AG08395 (cell line): ENCODE data around the gene PTPRF.

ENCODE experiments used
- DNase-seq: peaks from one replicate; pipeline ENCODE4 v3.0.0; 2012; ENCODE audit warnings: mixed read lengths, low spot score

PTPRF gene

DNA sequence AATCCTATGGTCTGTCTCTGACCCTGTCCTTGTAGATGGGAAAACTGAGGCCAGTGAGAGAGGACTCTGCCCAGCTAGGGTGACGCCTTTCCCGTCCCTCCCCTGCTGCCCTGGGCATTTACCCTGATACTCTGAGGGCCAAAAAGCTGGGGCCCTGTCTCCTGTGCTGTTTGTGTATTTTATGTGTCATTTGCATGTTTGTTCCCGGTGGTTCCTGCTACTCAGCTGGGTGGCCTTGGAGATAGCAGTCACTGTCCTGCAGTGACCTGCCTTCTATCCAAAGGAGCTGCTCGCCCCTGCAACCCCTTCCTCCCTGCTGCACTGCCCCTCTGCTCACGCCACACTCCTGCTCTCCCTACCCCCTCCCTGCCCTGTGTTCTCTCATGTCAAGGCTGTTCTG lies 78.1 kb downstream of the PTPRF start:
- no peak for DNase-seq

- no peak for DNase-seq
These were observed 79.7 kb downstream of the PTPRF start for GRCh38 chr1:43610339-43610738.

DNA sequence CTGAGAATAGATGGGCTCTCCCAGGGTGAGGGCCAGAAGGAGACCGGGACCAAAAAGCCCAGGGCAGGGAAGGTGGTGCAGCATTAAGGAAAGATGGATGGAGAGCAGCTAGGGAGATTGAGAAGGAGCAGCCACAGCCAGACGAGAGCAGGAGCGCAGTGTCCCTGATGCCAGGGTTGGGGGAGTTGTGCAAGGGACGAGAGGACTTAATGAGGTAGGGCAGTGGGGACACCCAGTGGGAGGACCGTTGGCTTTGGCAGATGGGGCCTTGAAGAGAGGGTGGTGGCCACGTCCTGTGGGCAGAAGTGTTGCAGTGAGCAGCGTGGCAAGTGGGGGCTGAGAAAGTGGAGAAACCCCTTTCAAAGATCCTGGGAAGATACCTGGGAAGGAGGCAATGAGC lies 81.3 kb downstream of the PTPRF start:
- no peak for DNase-seq

DNA sequence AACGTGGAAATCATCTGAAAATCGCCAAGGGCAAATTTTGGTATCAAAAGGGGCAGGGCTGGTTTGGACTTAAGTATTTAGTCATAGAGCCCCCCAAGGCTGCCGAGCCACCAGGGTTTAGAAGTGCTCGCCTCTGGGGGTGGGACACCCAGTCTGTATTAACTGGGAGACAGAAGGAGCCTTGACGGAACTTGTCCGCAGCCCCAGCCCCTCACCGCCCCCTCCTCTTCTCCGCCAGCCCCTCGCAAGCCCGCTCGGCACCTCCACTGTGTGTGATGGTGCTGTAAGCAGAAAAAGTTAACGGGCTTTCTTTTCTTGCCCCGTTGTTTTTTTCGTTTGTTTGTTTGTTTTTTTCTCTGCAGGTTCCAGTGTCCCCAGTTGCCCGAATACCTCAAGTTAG lies 81.7 kb downstream of the PTPRF start:
- no peak for DNase-seq

DNA sequence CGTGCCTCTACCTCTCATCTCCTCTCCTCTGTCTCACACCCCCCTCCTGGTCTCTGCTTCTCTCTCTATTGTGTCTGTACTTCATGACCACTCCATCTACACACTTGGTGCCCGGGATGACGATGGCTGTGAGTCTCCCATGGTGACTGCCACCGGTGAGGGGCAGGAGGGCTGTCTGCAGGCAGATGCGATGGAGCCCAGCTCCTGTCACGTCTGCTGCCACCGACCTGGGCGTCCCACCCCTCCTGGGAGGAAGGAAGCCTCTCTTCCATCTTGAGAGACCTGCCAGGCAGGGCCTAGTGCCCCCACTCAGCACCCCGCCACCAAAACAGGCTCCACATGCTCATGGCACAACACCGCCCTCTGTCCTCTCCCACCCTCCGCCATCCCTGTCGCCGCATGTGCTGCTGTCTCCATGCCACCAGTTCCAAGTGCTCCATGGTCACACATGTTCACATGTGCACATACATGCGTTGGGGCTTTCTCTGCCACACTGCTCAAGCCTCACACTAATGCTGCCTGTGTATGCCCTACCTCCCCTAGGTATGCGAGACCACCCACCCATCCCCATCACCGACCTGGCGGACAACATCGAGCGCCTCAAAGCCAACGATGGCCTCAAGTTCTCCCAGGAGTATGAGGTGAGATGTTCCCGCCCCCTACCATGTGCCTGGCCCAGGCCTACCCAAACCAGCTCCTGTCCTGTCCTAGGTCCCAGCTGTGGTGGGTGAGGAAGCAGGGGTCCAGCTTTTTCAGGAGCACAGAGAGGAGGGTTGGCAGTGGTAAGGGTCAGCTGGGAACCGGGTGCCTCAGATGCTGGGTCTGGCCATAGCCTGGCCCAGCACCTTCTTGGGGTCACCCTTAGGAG lies 82.6 kb downstream of the PTPRF start:
- no peak for DNase-seq

DNA sequence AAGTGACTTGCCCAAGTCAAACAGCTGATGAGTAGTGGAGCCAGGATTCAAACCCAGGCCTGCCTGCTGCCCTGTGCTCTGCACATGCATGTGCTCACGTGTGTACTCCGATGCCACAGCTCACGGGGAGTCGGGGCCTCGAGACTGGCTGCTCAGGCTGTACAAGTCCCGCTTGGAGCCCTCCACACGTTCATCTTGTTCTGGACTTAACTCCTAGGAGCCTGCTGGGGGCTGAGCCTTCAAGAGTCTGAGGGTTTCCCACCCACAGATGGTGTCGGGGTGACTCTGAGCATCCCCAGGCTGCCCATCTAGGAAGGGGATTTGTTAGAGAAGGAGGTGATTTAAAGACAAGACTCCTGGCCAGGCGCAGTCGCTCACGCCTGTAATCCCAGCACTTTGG lies 83.5 kb downstream of the PTPRF start:
- DNase-seq, result no peak

- no peak for DNase-seq
These were observed 84.2 kb downstream of the PTPRF start for GRCh38 chr1:43614891-43615290.

DNA sequence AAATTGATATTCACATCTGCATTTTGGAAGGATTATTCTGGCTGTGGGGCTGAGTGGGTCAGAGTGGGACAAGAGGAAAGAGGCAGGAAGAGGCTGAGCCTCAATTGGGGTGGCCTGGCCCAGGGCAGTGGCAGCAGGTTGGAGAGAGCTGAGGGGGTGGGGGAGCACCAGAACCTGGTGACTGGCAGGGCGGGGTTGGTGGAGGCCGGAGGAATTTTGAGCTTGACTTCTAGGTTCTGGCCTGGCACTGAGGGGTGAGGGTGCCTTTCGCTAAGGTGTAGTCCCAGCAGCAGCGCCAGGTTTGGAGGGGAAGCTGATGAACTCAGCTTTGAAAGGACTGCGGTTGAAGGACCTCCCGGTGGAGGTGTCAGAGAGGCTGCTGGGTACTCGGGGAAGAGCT lies 85.7 kb downstream of the PTPRF start:
- no peak for DNase-seq

GRCh38 chr1:43617011-43617410 lies 86.3 kb downstream of the PTPRF start:
- DNase-seq, result no peak

GRCh38 chr1:43617668-43618067 lies 87.0 kb downstream of the PTPRF start:
- no peak for DNase-seq

DNA sequence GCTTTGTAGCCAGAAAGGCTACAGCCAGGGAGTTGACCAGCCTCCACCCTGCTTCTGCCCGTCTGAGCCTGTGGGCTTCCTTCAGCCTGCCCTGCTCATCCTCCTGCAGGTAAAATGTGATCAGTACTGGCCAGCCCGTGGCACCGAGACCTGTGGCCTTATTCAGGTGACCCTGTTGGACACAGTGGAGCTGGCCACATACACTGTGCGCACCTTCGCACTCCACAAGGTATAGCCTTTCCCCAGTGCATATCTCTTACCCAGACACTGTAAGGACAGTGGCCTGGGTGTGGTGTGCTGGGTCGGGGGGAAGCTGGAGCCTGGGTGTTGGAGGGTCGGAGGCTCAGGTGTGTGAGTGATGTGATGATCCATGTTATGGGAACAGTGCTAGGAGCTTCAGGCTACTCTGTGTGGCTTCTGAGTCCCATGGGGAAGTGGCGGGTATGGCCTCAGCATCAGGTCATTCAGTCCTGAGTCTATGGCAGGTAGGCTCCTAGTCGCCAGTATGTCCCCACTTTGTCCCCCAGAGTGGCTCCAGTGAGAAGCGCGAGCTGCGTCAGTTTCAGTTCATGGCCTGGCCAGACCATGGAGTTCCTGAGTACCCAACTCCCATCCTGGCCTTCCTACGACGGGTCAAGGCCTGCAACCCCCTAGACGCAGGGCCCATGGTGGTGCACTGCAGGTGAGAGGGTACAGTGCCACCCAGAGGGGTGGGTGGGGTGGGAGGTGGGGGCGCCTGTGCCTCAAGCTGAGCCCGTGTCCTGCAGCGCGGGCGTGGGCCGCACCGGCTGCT lies 88.0 kb downstream of the PTPRF start:
- DNase-seq, result no peak

- no peak for DNase-seq
These were observed 88.7 kb downstream of the PTPRF start for GRCh38 chr1:43619314-43619790.

DNA sequence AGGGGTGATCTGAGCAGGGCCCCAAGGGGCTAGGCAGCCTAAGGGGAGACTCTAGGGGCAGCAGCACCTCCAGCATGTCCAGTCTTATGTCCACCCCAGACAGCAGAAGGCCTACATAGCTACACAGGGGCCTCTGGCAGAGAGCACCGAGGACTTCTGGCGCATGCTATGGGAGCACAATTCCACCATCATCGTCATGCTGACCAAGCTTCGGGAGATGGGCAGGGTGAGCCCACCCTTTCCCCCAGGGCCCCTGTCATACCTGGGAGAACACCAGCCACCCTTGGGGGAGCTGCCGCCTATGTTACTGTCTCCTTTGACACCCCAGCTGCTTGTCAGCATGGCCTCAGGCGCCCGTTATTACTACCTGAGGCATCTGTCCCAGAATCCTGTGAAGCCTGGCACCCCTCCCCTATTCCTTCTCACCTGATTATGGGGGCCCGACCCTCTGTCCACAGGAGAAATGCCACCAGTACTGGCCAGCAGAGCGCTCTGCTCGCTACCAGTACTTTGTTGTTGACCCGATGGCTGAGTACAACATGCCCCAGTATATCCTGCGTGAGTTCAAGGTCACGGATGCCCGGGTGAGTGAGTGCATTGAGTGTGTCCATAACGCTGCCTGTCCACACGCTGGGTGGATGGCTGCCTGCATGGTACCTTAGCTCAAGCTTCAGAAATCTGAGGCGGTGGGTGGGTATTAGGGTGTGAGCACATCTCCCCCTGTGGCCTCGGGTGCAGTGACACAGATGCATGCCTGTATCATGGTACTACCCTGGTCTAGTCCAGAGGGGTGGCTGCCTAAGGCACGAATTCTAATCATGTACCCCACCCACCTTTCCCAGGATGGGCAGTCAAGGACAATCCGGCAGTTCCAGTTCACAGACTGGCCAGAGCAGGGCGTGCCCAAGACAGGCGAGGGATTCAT lies 89.6 kb downstream of the PTPRF start:
- no peak for DNase-seq

- no peak for DNase-seq
These were observed 90.3 kb downstream of the PTPRF start for GRCh38 chr1:43620956-43621355.

DNA sequence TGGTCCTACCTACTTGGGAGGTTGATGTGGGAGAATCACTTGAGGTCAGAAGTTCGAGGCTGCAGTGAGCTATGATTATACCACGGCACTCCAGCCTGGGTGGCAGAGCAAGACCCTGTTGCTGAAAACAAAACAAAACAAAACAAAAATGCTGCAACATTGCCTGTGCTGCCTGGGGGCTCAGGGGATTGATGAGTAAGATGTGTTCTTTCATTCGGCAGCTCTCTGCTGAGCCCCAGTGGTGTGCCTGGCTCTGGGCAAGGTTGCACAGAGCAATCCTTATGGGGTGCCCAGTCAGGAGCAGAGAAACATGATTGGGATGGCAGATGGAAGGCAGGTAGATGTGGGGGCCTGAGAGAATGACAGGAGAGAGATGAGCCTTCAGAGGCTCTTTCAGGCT lies 90.7 kb downstream of the PTPRF start:
- no peak for DNase-seq

DNA sequence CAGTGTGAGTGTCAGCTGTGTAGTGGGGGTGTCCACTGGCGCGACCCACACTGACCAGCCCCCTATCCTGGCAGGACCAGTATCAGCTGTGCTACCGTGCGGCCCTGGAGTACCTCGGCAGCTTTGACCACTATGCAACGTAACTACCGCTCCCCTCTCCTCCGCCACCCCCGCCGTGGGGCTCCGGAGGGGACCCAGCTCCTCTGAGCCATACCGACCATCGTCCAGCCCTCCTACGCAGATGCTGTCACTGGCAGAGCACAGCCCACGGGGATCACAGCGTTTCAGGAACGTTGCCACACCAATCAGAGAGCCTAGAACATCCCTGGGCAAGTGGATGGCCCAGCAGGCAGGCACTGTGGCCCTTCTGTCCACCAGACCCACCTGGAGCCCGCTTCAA lies 91.2 kb downstream of the PTPRF start:
- DNase-seq, result no peak

GRCh38 chr1:43622471-43622870 lies 91.8 kb downstream of the PTPRF start:
- peak; percentile 85 for DNase-seq

DNA sequence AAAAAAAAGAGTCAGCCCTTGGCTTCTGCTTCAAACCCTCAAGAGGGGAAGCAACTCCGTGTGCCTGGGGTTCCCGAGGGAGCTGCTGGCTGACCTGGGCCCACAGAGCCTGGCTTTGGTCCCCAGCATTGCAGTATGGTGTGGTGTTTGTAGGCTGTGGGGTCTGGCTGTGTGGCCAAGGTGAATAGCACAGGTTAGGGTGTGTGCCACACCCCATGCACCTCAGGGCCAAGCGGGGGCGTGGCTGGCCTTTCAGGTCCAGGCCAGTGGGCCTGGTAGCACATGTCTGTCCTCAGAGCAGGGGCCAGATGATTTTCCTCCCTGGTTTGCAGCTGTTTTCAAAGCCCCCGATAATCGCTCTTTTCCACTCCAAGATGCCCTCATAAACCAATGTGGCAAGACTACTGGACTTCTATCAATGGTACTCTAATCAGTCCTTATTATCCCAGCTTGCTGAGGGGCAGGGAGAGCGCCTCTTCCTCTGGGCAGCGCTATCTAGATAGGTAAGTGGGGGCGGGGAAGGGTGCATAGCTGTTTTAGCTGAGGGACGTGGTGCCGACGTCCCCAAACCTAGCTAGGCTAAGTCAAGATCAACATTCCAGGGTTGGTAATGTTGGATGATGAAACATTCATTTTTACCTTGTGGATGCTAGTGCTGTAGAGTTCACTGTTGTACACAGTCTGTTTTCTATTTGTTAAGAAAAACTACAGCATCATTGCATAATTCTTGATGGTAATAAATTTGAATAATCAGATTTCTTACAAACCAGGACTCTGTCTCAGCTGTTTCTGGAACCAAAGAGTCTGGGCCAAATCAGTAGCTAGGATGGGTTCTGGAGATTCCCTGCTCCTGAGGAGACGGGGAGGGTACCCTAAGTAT lies 92.5 kb downstream of the PTPRF start:
- no peak for DNase-seq

- no peak for DNase-seq
These were observed 94.5 kb downstream of the PTPRF start for GRCh38 chr1:43625063-43625780.

- DNase-seq, result no peak
These were observed 101.5 kb downstream of the PTPRF start for GRCh38 chr1:43632135-43632670.
